GM21723 (cell line): Measurements from ENCODE around the gene KIAA0930.

Experiments used
- ATAC-seq: cut with Tn5 transposase; IDR thresholded peaks from one replicate; pipeline ENCODE4 v1.9.1; 2021; ENCODE audit warnings: mild to moderate bottlenecking, moderate library complexity; ENCODE audit not compliant: unreplicated experiment

The KIAA0930 gene

GRCh38 chr22:45154383-45154782, 86.3 kb downstream of the KIAA0930 start:
- no peak for ATAC-seq

GRCh38 chr22:45151503-45151902, 89.2 kb downstream of the KIAA0930 start:
- no peak for ATAC-seq

GRCh38 chr22:45150139-45150538, 90.6 kb downstream of the KIAA0930 start:
- ATAC-seq, result no peak

- no peak for ATAC-seq
Observed at GRCh38 chr22:45149671-45150070, 91.0 kb downstream of the KIAA0930 start.

GRCh38 chr22:45144916-45145315, 95.8 kb downstream of the KIAA0930 start:
- no peak for ATAC-seq

DNA sequence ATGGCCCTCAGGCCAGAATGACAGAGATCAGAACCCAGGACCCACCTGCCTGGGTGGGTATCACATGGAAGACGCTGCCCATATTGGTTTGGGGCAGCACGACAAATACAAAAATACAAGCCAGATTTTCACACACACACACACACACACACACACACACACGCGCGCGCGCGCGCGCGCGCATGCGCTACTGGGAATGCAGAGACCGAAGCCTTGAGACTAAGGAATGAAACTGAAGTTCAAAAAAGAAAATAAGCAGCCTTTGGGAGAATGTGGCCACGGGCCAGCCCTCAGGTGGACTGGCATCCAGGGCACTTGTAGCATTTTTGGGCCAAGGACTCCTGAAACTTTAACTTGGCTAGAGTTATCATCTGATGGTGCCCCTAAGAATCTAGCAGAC, 98.3 kb downstream of the KIAA0930 start:
- ATAC-seq, result no peak
